Panc1 (cell line): ENCODE measurements around the gene DLG5.

Experiments
- SIN3A ChIP-seq: IDR thresholded peaks from 2 replicates; pipeline ENCODE4 v1.6.1; 2012; ENCODE audit warnings: low read depth, mild to moderate bottlenecking, low read length, moderate library complexity, borderline replicate concordance; ENCODE audit not compliant: insufficient read depth
- TF ChIP-seq, protein P1 (sequence below): fragments of 450-650 bp; IDR thresholded peaks from 2 replicates; pipeline ENCODE4 v1.5.1; 2017; ENCODE audit warnings: mild to moderate bottlenecking

DNA sequence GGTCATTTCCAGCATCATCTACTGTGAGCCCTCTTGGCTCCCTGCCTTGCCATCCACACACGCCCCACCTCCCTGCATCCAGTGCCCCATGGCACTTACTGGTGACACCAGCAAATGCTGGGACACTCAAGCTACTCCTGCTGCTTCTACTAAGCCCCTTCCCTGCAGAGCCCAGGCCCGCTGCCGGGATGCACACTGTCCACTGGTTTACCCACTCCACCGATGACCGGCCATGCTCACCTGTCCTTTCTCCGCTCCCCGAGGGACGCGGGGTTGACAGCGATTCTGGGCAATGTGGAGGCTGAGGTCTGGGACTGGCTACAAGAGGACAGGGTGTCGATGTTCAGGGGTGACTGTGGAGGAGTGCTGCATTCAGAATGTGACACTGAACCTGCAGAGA is 110.2 kb downstream of the DLG5 start:
- TF ChIP-seq, protein P1, sequence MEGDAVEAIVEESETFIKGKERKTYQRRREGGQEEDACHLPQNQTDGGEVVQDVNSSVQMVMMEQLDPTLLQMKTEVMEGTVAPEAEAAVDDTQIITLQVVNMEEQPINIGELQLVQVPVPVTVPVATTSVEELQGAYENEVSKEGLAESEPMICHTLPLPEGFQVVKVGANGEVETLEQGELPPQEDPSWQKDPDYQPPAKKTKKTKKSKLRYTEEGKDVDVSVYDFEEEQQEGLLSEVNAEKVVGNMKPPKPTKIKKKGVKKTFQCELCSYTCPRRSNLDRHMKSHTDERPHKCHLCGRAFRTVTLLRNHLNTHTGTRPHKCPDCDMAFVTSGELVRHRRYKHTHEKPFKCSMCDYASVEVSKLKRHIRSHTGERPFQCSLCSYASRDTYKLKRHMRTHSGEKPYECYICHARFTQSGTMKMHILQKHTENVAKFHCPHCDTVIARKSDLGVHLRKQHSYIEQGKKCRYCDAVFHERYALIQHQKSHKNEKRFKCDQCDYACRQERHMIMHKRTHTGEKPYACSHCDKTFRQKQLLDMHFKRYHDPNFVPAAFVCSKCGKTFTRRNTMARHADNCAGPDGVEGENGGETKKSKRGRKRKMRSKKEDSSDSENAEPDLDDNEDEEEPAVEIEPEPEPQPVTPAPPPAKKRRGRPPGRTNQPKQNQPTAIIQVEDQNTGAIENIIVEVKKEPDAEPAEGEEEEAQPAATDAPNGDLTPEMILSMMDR = no peak
- no peak for TF ChIP-seq SIN3A
